ENCODE results near the gene KHDRBS1.

GRCh38 chr1:31970873-31971272, 42.8 kb upstream of the KHDRBS1 start:
- TF ChIP-seq JUND (IDR thresholded peaks at IDR 0.05) = no peak
- TF ChIP-seq SMC3 (IDR thresholded peaks at IDR 0.05; ENCODE audit: low read depth, low read length) = no peak
- TF ChIP-seq USF1 (IDR thresholded peaks at IDR 0.05; ENCODE audit: borderline replicate concordance, low read depth) = no peak
